Smooth muscle cell (in vitro differentiated cells): ENCODE measurements around the gene CST7. TPM values are rescaled to one million over a fixed set of nuclear protein-coding genes. Genes with fewer than 3 reads are reported as not detected.

Experiments
- DNase-seq: peaks from one replicate; lab custom pipeline; 2025; ENCODE audit not compliant: unreplicated experiment; lab: John Stamatoyannopoulos, UW
- H2AFZ ChIP-seq: fragments of 200-600 bp; sonication (generic); 2 replicates; pipeline ENCODE4 v1.6.0; 2016; ENCODE audit warnings: antibody characterized with exemption, low read depth, mild to moderate bottlenecking
- H3F3A ChIP-seq: fragments of 200-600 bp; sonication (generic); 2 replicates; pipeline ENCODE4 v1.6.0; 2017; ENCODE audit warnings: antibody characterized with exemption, low read depth
- H3K27ac ChIP-seq: fragments of 200-600 bp; sonication (generic); 2 replicates; pipeline ENCODE4 v1.5.1; 2016; ENCODE audit warnings: low read depth, mild to moderate bottlenecking
- H3K27me3 ChIP-seq: fragments of 200-600 bp; sonication (generic); 2 replicates; pipeline ENCODE4 v1.6.1; 2016; ENCODE audit warnings: low read depth, mild to moderate bottlenecking
- H3K36me3 ChIP-seq: fragments of 200-600 bp; sonication (generic); 2 replicates; pipeline ENCODE4 v1.5.1; 2016; ENCODE audit warnings: low read depth
- H3K4me1 ChIP-seq: fragments of 200-600 bp; sonication (generic); 2 replicates; pipeline ENCODE4 v1.5.1; 2016; ENCODE audit warnings: low read depth
- H3K4me2 ChIP-seq: fragments of 200-600 bp; sonication (generic); 2 replicates; pipeline ENCODE4 v1.6.0; 2016; ENCODE audit warnings: mild to moderate bottlenecking
- H3K4me3 ChIP-seq: fragments of 200-600 bp; sonication (generic); 2 replicates; pipeline ENCODE4 v1.5.1; 2016; ENCODE audit warnings: mild to moderate bottlenecking
- H3K79me2 ChIP-seq: fragments of 200-600 bp; sonication (generic); 2 replicates; pipeline ENCODE4 v1.6.0; 2016; ENCODE audit warnings: low read depth, mild to moderate bottlenecking
- H3K9ac ChIP-seq: fragments of 200-600 bp; sonication (generic); 2 replicates; pipeline ENCODE4 v1.6.0; 2016; ENCODE audit warnings: low read depth
- H3K9me3 ChIP-seq: fragments of 200-600 bp; sonication (generic); replicated peaks from 2 replicates; pipeline ENCODE4 v1.5.1; 2016; ENCODE audit warnings: low read depth
- H4K20me1 ChIP-seq: fragments of 200-600 bp; sonication (generic); 2 replicates; pipeline ENCODE4 v1.6.0; 2016; ENCODE audit warnings: low read depth
- WGBS: methylation state at CpG from one replicate; pipeline ENCODE4 v1.1.7; 2016; ENCODE audit warnings: low lambda C conversion rate; 5-methylcytosine and 5-hydroxymethylcytosine counted together
- polyA plus RNA-seq: library from polyadenylated mRNA; unstranded; fragments of >200 nt; fragmentation: Nextera tagmentation; extraction: Ambion mirVana; gene quantifications from 2 replicates; pipeline ENCODE4 v1.2.1, GENCODE V29; 2016
- total RNA-seq: library from RNA; depleted of rRNA; stranded (reverse); fragments of >200 nt; gene quantifications from 2 replicates; pipeline ENCODE4 v1.2.3, GENCODE V29; 2014
- TF ChIP-seq, protein P1 (sequence below): fragments of 200-600 bp; sonication (generic); IDR thresholded peaks from 2 replicates; pipeline ENCODE4 v1.5.1; 2017; ENCODE audit warnings: borderline replicate concordance, mild to moderate bottlenecking, antibody characterized with exemption; ENCODE audit not compliant: insufficient read depth, poor library complexity, severe bottlenecking

The CST7 gene
- total and polyA plus RNA-seq, 2 experiments from 2014 or later = 1.8 TPM; not detected in 1

DNA sequence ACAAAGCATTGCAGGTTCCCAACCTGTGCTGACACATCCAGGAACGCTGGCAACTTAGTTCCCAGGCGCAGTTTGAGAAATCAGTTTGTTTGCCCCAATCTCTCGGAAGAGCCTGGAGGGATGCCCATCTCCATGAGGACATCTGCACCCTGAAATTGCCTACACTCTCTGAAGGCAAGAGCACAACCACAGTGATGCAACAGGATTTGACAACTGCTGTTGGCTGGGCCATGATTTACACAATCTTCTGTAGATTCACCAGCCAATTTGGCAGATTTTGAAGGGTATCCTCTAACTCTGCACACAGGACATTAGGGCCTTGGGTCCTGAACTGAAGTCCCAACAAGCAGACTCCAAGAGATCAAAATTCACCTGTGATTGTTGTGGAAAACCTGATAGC is 40.1 kb downstream of the CST7 start:
- H4K20me1 ChIP-seq = peaks cover 42% of the 10 kb centered on the region
- TF ChIP-seq, protein P1, sequence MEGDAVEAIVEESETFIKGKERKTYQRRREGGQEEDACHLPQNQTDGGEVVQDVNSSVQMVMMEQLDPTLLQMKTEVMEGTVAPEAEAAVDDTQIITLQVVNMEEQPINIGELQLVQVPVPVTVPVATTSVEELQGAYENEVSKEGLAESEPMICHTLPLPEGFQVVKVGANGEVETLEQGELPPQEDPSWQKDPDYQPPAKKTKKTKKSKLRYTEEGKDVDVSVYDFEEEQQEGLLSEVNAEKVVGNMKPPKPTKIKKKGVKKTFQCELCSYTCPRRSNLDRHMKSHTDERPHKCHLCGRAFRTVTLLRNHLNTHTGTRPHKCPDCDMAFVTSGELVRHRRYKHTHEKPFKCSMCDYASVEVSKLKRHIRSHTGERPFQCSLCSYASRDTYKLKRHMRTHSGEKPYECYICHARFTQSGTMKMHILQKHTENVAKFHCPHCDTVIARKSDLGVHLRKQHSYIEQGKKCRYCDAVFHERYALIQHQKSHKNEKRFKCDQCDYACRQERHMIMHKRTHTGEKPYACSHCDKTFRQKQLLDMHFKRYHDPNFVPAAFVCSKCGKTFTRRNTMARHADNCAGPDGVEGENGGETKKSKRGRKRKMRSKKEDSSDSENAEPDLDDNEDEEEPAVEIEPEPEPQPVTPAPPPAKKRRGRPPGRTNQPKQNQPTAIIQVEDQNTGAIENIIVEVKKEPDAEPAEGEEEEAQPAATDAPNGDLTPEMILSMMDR = no peak
- no peak overlapping the region for H3K4me3 ChIP-seq
- peaks cover 58% of the 10 kb centered on the region for H3K79me2 ChIP-seq
- no peak overlapping the region for H3K4me2 ChIP-seq
- no peak overlapping the region for H2AFZ ChIP-seq
- H3K27me3 ChIP-seq = no peaks in the 10 kb centered on the region
- no peaks in the 10 kb centered on the region for H3F3A ChIP-seq
- H3K9ac ChIP-seq = no peak overlapping the region
- H3K27ac ChIP-seq = no peak overlapping the region
- peaks cover 4% of the 10 kb centered on the region for H3K4me1 ChIP-seq
- 97% methylated on average over 3 of the region's 3 CpGs for WGBS
- no peaks in the 10 kb centered on the region for H3K36me3 ChIP-seq
- DNase-seq = no peak
- no peaks in the 10 kb centered on the region for H3K9me3 ChIP-seq

DNA sequence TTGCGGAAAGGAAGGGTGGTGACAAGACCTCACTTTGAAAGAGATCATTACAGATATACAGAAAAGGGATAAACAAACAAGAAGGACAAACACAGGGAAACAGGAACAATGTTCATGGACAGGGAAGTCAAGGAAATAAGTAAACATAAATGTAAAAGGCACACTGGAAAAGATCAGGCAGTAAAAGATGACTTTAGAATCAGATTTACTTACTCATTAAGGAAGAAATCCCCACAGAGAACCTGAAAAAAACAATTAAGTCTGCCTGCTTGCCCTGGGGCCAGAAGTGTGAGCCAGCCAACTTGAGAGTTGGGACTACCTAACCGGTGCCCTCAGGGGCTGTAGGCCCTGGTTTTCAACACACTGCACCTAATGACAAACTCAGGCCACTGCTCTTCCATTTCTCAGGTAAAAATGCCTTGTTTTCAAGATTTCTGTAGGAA is 41.8 kb downstream of the CST7 start:
- Histone ChIP-seq H3K4me1 (peaks cover 4% of the 10 kb centered on the region), H3K9me3 (no peaks in the 10 kb centered on the region), H3K27me3 (no peaks in the 10 kb centered on the region), H3F3A (no peaks in the 10 kb centered on the region), H3K9ac (no peak overlapping the region), H2AFZ (no peak overlapping the region), H3K27ac (no peak overlapping the region), H3K4me3 (no peak overlapping the region), H3K36me3 (no peaks in the 10 kb centered on the region), H4K20me1 (peaks cover 29% of the 10 kb centered on the region), H3K79me2 (peaks cover 55% of the 10 kb centered on the region), H3K4me2 (peak overlapping the region; percentile 98)
- 75% methylated on average over 2 of the region's 2 CpGs for WGBS
- DNase-seq = no peak
- TF ChIP-seq, protein P1 = no peak

DNA sequence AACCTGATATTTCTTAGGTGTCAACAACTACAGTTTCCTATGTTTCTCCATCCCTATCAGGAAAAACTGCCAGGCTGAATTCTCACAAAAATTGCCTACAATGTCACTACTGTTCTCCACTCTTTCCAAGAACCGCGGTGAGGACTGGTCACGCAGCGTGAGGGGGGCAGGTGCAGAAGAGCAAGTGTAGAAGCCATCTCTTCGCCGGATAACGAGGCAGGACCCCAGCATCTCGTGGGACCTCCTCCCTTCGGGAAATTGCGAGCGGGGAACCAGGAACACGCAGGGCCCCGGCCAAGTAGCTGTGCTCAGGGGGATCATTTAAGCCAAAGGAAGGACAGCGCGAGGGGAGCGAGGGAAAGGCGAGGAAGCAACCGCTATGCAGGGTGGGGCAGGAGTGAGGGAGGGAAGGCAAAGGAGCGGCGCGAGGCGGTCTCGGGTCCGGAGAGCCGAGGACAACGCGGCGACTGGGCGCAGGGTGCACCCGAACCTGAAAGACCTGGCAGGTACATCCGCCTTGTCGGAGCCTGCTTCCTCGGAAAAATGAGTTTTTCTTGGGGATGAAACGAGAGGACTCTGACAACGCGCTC is 42.9 kb downstream of the CST7 start:
- Histone ChIP-seq H4K20me1 (peaks cover 22% of the 10 kb centered on the region), H3F3A (no peaks in the 10 kb centered on the region), H2AFZ (peak overlapping the region; percentile 97), H3K9me3 (no peaks in the 10 kb centered on the region), H3K27me3 (no peaks in the 10 kb centered on the region), H3K79me2 (peaks cover 48% of the 10 kb centered on the region), H3K9ac (peak overlapping the region; percentile 85), H3K4me1 (peaks cover 4% of the 10 kb centered on the region), H3K4me2 (peak overlapping the region; percentile 98), H3K4me3 (peak overlapping the region; percentile 77), H3K36me3 (no peaks in the 10 kb centered on the region), H3K27ac (peak overlapping the region; percentile 90)
- TF ChIP-seq, protein P1 = no peak
- no peak for DNase-seq
- 2% methylated on average over 36 of the region's 36 CpGs for WGBS
